K562 (cell line): Measurements from ENCODE around the gene VTI1B.

Source experiments
- FOSL1 ChIP-seq: fragments of 200-800 bp; sonication (Bioruptor generic); conservative IDR thresholded peaks from 2 replicates; pipeline ENCODE4 v1.6.1; 2016; ENCODE audit warnings: missing genetic modification characterization, missing compliant biosample characterization
- JUN ChIP-seq, 2 experiments: sonication (generic) in 1 of 2; formaldehyde crosslinking in 1 of 2; IDR thresholded peaks; 2 replicates each; pipeline versions ENCODE4 v1.6.1 to v1.8.0; 2012 to 2022; ENCODE audit warnings: borderline replicate concordance in 2 of 2, mild to moderate bottlenecking in 2 of 2, improper control_type of control experiment in 1 of 2, low read depth in 1 of 2, low read length in 1 of 2, missing genetic modification reagents in 1 of 2
- POLR2AphosphoS2 ChIP-seq: IDR thresholded peaks from 2 replicates; pipeline ENCODE4 v1.6.1; 2012; ENCODE audit warnings: low read length, improper control_type of control experiment
- ZNF3 ChIP-seq: fragments of 250-450 bp; sonication (Bioruptor Pico); IDR thresholded peaks from 2 replicates; pipeline ENCODE4 v1.5.0; 2021; ENCODE audit warnings: mild to moderate bottlenecking, moderate library complexity

DNA sequence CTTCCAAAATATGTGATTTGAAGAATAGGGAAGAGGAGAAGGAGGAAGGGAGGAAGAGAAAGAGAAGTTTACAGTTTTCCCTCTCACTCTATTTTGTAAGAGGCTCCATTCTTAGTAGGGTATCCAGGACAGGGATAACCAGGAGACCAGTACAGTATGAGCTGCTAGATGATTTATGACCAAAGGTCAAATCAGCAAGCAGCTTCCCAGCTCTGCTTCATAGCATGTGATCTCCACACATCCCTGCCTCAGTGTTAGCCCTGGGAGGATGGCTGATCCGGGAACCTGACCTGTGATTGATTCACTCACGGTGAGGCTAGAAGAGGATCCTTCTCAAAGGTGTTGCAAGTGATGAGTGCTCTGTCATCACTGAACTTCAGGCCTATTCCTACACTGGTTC lies 43.8 kb upstream of the VTI1B start:
- TF ChIP-seq JUN (IDR thresholded peaks at IDR 0.05; ENCODE audit: borderline replicate concordance, low read depth, low read length): no peak
- TF ChIP-seq JUN (CRISPR knock-in tag; IDR thresholded peaks at IDR 0.05; ENCODE audit: borderline replicate concordance): no peak
- TF ChIP-seq ZNF3 (CRISPR knock-in tag): no peak
- no peak for TF ChIP-seq FOSL1
- TF ChIP-seq POLR2AphosphoS2: no peak
